NCI-H524 (cell line): ENCODE results near the gene ZNF839.
"Not testable (repeated sequence)": the region's sequence is repeated elsewhere in the genome, so short reads cannot be mapped to it uniquely, and the experiment has no call there.

Experiments
- DNase-seq, 2 experiments: peaks; one replicate each; lab custom pipeline; 2025; lab: John Stamatoyannopoulos, UW

Gene ZNF839

DNA sequence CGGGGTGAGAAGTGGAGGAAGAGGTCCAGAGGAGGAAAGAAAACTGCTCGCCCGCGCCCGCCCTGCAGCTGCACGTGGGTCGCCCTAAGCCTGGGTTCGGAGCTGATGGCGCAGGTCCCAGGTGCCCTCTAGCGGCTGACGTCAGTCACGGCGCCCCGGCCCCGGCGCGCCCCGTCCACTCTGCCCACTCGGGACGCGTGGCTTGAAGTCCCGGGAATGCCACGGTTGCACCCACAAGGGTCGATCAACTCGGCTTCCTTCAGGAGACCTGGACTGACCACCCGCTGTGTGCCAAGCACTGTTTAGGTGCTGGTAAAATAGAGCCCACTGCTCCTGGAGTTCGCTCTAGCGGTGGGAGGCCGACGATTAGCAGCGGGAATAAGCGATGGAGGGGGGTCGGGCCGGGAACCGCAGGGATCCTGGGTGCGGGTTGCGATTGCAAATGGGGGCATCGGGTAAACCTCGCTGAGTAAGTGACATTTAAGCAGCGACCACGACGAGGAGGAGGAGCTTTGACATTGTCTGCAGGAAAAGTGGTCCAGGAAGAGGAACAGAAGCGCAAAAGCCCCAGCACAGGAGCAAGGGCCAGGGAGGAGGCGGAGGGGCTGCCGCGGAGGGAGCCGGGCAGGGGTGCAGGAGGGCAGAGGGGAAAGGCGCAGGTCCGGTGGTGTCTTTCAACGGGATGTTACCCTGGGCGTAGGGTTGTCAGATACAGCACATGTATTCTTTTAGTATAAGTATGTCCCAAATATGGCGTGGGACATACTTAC, 5.1 kb upstream of the ZNF839 start:
- peak; percentile 84 to 86 for DNase-seq

DNA sequence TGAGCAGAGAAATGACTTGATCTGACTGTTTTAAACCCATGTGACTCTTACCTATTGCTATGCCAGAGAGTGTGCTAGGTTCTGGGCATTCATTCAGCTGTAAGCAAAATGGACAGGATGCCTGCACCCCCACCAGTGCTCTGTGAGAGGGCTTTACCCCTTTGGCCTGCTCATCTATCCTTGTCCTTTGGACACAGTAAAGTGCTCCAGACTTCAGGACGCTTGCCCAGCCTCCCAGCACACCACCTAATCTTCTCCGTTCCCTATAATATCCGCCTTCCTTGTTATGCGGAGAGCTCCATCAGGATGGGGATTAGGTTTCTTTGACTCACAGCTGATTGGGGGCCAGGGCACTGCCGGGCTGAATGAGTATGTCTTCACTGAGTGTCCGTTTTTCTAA, 4.4 kb upstream of the ZNF839 start:
- DNase-seq = peak in 1 of 2 experiments; percentile 37

DNA sequence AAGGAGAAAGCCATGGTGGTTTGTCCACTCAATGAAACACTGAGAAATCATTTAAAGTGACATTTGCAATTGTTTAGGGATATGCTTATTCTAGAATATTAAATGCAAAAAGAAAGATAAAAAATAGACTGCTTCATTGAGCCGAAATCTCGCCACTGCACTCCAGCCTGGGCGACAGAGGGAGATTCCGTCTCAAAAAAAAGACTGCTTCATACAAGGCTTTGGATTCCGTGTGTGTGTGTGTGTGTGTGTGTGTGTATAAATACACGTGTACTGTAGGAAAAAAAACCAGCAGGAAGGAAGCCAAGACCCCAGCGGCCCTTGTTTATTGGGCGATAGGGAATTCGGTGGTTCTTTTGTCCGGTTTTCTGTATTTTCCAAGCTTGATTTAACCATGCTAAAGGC, 3.2 kb upstream of the ZNF839 start:
- peak; percentile 77 to 79 for DNase-seq

DNA sequence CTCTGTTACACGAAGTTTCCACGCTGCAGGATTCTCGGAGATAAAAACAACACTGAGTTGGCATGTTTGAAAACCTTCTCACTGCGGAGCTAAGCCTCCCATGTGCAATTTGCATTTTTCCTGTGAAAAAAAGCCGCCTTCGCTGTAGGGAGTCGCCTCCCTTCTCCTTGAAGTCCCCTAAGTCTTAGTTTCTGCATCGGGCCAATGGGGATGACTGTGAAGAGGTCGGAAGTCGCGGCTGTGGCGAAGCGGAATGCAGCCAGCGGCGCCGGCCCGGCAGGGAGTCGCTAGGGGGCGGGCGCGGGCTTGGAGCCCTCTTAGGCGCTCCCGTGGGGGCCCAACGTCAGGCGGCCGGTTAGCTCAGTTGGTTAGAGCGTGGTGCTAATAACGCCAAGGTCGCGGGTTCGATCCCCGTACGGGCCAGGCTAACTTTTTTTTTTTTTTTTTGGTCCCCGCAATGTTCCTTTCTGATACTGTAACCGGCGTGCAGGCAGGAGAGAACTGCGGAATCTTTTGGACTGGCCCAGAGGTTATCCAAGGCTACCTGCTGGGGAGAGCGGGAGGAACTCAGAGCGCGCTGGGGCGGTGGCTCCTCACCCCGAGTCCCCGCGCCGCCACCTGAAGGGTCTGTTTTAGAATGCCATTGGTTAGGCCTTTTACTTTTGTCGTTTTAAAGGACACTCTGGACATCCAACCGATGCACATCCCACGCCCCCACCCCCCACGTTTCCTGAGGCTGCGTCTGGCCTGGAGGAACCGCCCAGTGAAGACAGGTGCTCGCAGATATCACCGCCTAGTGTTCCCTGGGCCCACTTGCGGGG, 2.6 kb upstream of the ZNF839 start:
- DNase-seq = peak; percentile 92 to 94

DNA sequence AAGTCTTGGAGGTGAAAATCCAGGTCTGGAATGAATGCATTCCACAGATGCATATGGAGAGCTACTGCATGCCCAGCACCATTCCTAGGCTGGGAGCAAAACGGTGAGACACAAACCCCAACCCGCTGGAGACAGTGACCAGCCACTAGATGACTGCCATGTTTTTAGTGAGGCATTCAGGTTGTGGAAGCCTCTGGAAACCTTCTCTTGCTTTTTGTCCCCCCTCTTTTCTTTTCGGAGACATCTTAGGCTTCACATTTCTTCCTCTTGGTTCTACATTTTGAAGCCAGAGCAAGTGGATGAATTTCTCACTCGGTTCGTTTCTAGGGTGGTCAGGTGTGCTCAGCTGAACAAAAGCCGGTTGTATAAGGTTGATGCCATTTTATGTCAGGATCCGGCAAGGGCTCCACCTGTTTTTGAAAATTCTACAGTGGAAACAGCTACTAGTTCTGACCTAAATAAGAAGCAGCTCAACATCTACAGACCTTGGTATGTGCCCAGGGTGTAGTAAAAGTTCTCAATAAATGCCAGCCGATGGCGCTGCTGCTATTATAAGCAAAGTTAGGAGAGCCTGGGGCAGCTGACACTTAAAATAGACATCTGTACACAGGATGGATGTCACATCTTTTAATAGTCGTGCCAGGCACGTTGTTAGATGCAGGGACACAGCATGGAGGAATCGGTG, 1.8 kb upstream of the ZNF839 start:
- DNase-seq = peak; percentile 75 to 93

DNA sequence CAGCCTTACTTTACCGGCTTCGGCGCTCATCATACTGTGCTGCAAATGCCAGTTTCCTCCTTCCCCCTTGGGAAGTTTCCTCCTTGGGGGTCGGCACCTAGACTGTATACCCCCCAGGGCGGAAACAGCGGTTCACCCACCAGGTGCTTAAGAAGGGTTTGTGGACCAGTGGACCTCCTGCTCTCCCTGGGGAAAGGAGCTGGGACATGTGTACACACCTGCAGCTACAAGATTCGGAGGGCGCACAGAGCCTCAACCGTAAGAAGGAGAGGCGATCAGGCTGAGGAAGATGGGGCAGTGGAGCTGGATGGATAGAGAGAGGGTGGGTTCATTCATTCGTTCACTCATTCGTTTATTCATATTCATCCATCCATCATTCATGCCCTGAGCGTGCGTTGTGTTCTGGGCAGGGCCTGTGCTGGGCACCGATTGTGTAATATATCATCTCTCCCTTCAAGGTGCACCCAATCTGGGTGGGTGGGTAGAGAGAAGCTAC, 717 bp upstream of the ZNF839 start:
- DNase-seq = peak in 1 of 2 experiments; percentile 49

DNA sequence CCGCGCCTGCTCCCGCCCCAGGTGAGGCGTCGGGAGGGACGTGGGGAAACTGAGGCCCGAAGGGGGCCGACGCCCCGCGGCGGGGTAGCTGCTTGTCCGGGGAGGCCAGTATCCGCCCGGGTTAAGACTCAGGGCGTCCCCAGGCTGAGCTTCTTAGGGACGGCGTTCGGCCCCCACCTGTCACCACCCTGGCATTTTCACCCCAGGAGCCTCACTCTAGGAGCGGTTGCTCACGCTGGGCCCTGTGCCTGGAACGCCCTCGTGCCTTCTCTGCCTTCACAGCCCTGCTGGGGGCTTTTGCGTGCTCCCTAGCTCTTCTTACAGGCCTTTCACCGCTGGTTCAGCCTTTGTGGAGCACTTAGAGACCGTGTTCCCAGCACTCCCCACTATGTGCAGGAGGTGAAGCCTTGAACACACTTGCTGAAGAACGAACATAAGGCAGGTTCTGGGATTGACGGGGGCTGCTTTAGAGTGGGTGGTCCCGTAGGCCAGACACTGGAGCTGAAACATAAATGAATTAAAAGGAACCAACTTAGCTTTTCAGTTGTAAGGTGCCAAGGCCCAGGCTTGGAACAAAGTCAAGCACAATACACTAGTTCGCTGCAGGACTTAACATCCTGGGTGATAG, 601 bp downstream of the ZNF839 start:
- peak in 1 of 2 experiments; percentile 46 for DNase-seq

DNA sequence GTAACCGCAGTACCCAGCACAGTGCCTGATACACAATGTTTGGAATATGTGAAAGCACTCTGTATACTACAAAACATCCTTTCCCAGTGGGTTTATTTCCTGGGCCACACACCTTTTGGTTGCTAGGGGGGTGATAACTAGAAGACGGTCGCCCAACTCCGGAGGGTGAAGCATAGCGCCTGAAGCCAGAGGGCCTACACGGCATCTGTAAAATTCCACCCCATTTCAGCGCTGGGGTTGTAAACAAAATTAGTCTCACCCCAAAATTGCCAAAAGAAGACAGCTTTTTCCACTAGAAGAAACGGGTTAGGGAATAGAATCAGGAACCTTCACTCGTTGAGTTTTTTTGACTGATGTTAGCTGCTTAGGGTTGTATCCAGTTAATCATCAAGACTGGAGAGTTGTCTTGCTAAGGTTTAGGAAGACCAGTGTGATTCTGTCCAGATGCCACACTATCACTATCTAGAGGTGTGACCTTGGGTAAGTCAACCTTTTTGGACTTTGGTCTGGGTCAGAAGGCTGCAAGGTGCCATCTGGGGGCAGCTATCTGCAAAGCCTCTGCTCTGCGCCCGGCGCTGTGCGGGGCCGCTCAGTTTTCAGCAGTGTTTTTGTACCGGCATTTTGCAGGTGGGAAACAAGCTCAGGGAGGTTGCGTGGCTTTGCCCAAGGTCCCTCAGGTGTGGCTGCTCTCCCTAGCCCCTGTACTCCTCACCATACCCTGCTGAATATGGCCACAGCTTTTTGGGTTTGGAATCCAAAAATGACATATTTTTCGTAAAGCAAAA, 1.3 kb downstream of the ZNF839 start:
- DNase-seq = no peak

DNA sequence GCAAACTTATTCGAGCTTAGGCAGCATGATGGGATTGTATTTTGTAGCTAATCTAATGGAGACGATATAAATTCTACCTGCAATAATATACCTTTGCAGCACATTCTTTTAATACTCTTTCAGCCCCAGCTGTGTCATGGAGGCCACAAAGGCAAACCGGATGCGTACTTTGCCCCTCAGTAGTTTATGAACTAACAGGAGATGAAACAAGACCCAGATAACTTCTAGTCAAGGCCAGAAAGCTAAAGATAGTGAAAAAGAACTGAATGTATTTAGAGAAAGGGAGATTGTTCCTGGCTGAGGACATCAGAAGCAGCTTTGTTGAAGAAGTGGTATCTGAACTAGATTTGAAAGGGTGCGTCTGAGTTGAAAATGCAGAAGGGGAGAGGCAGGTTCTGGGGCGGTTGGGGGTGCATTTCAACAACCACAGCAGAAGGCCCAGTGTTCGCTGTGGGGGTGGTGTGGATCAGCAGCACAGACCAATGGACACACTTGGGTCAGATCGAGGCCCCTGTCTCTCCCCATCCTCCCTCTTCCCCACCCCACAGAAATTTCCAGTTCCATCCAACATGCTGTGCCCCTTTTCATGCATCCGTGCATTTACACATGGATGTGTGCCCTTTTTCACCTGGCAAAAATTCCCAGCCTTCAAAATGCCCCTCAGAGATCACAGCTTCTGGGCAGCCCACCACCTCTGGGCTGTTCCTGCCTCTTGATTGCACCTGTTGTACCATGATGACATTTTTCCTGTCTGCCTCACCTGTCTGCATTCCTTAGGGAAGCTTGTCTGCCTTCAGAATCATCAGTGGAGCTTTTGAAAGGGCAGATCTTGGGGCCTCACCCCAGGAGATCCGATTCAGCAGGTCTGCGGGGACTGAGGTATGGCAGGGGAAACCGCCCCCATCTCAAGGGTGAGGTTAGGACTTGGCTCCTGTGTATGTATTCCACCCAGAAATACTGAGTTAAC, 2.2 kb downstream of the ZNF839 start:
- DNase-seq = no peak

DNA sequence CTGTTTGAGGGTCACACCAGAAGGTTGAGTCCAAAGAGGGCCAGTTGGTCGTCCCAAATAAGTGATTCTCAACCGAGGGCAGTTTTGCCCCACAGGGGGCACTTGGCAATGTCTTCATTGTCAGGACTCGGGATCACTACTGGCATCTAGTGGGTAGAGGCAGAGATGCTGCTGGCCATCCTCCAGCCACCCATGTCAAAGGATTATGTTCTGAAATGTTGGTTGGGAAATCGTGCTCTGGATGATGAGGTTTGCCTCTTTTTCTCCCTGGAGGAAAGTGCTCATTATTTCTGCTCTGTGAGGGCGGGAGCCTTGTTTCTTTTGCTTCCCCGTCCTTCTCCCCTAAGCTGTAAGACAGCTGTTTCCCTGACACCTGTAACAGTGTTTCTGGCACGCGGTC, 3.6 kb downstream of the ZNF839 start:
- peak; percentile 56 to 79 for DNase-seq

DNA sequence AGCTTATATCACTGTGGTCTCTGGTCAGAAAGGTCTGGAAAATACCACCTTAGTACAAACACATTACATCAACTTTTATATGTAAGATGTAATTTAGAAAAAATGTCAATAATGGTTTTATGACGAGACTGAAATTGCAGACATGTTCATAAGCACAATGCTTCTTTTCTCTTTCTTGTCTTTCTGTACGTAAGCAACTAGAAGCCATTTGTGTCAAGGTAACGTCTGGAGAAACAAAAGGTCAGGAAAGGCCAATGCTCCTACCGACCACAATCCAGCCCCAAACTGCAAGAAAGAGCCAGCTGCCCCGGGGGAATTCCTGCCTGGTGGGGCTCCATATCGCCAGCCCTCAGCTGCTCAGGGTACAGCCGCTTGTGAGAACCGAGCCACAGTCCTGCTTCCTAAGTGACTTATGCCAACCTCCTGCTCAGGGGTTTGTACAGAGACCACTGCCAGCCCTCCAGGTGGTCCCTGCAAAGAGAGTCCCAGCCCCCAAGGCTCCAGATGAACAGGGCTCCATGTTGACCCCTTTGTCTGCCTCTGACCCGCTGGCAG, 6.3 kb downstream of the ZNF839 start:
- no peak for DNase-seq

DNA sequence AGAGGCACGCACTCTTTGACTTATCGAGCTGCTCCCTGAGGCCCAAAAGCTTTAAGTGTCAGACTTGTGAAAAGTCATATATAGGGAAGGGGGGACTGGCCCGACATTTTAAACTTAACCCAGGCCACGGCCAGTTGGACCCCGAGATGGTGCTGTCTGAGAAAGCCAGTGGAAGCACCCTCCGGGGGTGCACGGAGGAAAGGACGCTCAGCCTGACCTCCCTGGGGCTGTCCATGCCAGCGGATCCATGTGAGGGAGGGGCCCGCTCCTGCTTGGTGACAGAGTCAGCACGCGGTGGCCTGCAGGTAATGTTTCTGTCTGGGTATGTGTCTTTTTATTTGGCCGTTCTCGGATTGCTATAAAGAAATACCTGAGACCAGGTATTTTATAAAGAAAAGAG, 7.0 kb downstream of the ZNF839 start:
- no peak for DNase-seq

DNA sequence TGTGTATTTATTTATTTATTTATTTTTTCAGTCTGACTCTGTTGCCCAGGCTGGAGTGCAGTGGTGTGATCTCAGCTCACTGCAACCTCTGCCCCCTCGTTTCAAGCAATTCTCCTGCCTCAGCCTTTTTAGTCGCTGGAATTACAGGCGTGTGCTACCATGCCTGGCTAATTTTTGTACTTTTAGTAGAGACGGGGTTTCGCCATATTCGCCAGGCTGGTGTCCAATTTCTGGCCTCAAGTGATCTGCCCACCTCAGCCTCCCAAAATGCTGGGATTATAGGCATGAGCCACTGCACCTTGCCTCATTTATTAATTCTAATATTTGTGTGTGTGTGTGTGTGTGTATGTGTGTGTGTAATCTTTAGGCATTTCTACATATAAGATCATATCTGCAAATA, 9.8 kb downstream of the ZNF839 start:
- not testable (repeated sequence) for DNase-seq

DNA sequence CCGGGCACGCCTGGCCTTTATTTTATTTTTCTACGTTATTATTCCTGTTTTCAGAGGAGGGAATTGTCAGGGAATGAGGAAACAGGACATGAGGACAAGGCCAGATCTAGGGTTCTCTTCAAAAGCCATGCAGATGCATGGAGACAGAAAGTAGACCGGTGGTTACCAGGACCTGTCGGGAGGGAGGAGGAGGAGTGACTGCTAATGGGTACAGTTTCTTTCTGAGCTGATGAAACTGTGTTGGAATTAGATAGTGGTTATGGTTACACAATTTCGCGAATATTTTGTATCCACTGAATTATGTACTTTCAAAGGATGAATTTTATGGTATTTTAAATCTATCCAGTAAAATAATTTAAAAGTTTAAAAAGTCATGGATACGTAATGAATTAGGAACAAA, 11.3 kb downstream of the ZNF839 start:
- no peak for DNase-seq

DNA sequence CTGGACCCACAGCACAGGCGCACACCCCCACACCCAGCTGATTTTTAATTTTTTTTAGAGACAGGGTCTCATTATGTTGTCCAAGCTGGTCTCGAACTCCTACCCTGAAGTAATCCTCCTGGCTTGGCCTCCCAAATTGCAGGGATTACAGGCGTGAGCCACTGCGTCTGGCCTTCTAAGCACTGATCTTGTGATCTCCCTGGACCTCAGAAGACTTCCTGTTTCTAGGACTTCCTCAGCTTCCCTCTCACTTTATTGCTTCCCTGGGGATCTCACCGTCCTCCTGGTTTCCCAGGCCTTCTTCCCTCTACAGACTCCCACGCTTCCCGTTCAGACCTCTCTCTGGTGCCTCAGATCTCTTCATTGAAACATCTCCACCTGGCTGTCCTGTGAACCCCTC, 13.8 kb downstream of the ZNF839 start:
- DNase-seq = no peak

DNA sequence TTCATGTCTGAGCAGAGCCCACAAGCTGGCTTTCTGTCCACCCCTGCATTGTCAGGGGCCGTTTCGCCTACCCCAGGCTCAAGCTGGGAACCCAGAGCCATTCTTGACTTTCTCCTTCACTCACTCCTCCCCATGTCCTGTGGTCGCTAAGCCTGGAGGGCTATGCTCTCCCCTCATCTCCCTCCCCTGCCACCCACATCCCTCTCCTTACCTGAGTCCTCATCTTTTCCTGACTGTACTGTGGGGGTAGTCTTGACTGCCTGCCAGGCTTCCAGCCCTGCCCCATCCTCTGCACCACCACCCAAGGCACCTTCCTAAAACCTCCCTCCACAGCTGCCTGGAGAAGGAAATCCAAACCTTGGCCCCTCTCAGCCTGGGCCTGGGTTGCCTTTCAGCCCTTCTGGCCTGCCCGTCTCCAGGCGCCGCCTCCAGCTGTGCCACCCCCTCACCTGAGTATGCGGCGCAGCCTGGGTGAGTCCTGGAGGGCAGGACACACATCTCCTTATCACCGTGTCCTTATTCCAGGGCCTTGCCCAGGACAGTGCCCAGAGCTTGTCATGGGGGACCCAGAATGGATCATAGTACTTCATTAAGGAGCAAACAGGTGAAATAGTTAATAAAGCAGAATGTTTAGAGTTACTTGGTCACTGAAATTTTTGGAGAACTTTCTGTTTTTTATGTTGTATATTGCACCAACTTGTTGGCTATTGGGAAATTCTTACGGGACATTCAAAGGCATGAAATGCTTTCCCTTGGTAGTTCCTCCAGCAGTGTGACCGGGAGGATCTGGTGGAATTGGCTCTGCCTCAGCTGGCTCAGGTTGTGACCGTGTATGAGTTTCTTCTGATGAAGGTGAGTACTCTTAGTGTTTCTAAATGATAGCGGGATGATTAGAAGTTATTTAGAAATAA, 14.5 kb downstream of the ZNF839 start:
- no peak for DNase-seq

DNA sequence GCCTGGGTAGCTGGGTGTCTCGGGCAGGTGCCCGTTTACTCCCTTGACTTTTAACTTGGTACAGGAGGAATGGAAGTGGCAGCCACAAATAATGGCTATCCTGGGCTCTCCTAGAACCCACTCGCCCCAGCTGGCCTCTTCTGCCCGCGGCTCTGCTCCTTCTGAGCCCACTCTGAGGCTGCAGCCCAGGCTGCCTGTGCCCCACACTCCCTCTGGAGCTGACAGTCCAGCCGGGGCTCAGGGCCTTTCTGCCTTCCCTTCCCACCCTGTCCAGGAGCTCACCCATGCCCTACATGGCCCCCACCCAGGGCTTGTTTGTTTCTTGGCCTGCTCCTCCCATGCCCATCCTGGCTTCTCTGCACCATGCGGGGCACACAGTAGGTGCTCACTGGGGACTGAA, 15.6 kb downstream of the ZNF839 start:
- no peak for DNase-seq

DNA sequence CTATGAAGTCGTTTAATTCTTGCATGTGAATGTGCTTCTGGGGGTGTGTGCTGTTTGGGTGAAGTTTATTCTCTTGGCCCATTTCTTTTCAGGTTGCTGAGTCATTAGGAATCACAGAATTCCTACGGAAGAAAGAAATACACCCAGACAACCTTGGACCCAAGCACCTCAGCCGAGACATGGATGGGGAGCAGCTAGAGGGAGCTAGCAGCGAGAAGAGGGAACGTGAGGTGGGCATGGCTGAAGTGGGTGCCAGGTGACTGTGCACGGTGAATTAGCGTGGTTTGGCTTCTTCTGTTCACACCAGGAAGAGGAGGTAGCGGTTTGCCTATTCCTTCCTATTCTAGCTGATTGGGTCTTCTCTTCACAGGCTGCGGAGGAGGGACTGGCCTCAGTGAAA, 19.2 kb downstream of the ZNF839 start:
- DNase-seq = no peak

DNA sequence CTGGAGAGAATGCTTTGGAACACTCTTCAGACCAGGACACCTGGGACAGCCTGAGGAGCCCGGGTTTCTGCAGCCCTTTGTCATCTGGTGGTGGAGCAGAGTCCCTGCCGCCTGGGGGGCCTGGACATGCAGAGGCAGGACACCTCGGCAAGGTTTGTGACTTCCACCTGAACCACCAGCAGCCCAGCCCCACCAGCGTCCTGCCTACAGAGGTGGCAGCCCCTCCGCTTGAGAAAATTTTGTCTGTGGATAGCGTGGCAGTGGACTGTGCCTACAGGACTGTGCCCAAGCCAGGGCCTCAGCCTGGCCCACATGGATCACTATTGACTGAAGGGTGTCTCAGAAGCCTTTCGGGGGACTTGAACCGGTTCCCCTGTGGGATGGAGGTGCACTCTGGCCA, 22.0 kb downstream of the ZNF839 start:
- DNase-seq = no peak
